NCI-H82 treated with DMSO at 0.1 percent for 48 hours (cell line): ENCODE results near the gene KCNK10.

Experiments used
- DNase-seq: peaks from one replicate; lab custom pipeline; 2025; ENCODE audit not compliant: unreplicated experiment; lab: John Stamatoyannopoulos, UW

Gene KCNK10

DNA sequence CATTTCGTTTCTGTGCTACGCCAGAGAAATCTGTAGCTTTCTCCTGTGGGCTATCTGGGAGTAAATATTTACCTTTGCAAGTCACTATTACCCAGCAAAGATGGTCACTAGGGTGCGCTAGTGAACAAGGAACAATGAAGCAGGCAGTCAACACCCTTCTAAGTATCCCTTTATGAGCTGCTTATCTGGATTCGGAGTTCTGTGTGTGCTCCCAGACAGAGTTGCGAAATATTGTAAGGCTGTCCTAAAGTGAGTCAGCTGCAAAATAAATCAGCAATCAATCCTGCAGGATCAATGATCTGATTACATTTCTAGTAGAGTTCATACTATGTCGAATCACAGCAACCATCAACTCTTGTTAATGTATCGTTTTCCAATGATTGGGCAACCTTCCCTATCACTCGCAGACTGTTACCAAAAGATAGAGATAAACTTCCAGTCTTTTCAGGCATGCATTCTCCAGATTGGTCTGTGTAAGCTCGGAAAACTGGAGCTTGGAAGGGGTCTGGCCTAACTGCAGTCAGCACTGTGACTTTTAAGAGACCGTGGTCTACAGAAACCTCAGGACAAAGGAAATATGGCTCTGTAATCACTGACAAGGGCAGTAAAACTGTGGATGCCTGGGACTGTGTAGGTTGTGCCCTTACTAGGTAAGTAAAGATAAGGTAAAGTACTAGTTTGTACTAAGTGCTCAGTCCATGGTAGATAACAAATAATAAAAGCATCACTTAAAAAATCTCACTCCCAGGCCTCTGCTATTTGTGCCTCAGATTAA is 133.5 kb downstream of the KCNK10 start:
- peak; percentile 65 for DNase-seq

DNA sequence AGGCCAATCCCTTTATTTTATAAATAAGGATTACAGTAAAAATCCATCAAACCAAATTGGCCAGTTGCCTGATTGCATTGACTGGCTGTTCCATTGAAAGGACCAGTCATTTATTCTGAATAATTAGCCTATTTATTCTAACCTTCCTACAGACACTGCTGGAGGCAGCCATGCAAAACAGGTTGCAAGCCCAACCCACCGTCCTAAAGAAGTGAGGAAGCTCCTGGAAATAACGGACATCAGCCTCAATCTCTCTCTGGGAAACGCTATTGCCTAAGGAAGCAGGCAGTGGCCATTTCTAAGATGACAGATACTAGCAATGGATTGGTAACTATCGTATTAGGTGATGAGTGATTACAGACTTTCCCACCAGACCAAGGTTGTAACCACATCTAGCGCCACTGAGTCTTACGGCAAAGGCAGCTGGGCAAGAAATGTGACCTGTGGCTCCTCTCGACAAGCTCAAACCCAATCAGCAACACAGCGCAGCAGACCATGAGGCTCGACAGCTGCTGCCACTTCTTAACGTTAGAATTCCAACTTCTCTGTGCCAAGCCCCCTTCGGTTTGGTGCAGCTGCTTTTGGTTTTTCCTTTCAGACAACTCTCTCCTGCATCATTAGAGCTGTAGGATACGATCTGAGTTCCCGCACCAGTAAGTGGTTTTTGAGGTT is 134.2 kb downstream of the KCNK10 start:
- peak; percentile 65 for DNase-seq

DNA sequence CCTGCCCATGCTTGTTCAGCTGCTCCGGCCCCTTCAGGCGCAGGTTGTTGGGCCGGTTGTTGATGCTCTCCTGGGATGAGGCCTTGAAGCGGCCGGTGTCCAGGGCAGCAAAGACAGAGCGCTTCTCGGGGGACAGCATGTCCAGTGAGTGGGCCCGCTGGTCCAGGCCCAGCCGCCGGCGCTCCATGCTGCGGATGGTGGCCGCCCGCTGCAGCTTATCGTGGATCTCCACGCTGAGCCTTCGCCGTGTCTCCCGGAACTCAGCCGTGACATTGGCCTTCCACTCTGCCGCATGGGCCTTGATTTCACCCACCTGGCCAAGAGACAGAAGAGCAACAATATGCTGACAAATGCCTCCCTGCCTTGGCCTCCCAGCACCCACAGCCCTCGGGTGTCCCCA is 137.2 kb downstream of the KCNK10 start:
- no peak for DNase-seq

DNA sequence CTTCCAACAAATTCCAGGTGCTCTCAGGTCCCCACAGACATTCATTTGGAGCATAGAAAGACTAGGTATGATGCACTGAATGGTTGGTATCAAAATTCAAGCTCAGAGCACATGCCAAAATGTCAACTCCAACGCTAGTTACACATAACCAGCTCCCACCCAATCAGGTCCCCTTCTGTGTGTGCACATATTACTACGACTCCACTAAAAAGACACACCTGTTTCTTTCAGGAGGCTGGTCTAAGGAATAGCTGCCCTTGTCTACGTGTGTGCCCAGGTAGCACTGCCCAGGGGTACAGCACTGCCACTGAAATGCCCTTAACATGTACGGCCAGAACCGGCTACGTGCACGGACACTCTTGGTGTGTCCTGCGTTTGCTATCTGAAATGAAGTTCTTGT is 138.1 kb downstream of the KCNK10 start:
- DNase-seq: no peak

DNA sequence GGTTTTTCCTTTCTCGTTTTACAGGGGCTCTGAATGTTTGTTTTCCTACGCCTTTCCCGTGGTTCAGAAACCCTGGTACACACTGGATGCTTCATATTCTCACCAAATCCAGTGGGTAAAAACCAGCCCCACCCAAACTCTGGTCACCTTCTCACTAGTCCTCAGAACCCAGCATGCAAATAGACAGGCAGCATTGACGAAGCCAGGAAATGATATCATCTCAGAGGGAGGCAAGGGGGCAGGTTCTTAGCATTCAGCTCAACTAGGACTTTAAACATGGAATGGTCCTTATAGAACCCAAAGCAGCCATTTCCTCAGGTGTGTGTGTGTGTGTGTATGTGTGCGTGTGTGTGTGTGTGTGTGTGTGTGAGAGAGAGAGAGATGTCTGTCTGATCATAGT is 142.0 kb downstream of the KCNK10 start:
- DNase-seq: no peak

DNA sequence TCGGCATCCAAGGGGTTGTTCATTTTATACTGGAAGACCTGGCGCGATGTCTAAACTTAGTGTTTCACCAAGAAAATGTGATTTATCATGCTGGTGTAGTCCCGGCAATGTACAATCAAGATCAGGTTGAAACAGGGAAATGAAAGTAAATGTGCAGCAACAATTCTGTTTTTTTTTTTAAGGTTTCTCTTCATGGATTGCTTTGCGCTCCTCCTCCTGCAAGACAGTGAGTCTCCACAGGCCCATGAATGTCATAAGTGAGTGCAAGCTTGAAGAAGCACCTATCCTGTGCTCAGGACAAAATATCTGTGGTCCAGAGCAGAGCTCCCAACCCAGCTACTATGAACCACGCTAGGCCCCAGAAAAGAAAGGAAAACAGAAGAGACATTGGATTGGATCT is 143.4 kb downstream of the KCNK10 start:
- DNase-seq: no peak

DNA sequence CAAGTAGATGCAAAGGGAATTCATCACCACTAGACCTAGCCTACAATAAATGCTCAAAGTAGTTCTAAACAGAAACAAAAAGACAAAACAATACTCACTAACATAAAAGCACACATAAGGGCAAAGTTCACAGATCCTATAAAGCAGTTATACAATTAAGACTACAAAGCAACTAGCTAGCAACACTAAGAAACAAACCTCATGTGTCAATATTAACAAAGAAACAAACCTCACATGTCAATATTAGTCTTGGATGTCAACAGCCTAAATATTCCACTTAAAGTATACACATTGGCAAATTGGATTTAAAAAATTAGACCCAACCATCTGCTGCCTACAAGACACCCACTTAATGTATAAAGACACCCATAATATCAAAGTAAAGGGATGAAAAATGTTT is 152.7 kb downstream of the KCNK10 start:
- no peak for DNase-seq

DNA sequence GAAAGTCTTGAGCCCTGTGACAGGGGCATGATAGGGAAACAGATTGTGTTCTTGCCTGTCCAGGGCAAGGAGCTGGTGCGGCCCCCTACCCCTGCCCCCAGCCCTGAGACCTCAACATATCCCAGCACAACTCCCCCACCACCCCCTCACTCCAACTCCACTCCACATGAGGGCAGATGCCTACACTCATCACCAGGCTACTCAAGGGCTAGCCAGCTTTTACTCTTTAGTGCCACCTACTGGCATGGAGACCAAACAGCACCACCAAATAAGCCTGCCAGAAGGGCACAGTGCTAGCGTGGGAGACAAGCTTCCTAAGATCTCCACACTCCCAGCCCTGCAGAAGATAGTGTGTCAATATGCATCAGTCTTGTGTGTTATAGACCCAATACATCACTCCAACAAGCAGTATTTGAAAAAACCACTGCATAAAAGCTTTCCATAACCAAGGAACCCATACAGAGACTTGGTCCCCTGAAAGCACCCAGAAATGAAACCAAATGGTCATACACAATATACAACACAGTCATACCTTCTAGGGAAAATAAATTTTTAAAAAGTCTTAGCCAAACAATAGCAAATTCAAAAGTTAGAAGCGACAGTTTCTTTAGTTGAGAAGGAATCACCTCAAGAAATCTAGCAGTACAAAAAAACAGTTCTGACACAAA is 154.4 kb downstream of the KCNK10 start:
- no peak for DNase-seq

DNA sequence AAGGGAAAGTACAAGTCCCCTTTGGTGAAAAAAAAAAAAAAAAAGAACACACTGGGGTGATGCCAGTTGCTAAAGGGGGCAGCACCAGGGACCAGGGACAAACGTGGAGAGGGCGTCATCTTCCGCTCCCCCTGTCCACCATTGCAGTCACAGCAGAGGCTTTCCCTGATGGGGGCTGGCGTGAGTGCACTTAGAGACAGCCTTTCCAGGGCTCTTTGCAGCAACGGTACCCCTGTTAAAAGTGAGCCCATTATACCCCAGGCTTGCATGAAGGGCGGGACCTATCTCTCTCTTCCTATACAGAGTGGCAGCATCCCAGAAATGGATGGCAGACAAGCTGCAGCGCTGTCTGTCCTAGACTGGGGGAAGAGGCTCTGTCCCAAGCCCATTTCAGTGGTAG is 155.0 kb downstream of the KCNK10 start:
- DNase-seq: no peak

DNA sequence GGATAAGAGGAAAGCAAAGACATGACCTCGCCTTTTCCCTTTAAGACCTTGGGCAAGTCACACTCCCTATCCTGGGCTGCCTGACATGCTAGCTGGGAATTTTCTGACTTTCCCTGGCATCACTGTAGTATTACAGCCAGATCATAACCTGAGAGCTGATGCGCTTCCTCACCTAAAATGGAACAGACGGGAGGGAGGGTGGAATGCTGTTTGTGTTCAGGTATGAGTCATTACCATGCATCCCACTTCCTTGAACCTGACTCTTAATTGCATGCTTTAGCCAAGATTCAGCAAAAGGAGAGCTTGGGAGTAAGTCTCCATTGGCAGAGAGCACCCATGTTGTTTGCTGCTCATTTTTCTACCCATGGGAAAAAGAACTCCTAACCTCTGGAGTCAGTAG is 156.5 kb downstream of the KCNK10 start:
- DNase-seq: no peak

DNA sequence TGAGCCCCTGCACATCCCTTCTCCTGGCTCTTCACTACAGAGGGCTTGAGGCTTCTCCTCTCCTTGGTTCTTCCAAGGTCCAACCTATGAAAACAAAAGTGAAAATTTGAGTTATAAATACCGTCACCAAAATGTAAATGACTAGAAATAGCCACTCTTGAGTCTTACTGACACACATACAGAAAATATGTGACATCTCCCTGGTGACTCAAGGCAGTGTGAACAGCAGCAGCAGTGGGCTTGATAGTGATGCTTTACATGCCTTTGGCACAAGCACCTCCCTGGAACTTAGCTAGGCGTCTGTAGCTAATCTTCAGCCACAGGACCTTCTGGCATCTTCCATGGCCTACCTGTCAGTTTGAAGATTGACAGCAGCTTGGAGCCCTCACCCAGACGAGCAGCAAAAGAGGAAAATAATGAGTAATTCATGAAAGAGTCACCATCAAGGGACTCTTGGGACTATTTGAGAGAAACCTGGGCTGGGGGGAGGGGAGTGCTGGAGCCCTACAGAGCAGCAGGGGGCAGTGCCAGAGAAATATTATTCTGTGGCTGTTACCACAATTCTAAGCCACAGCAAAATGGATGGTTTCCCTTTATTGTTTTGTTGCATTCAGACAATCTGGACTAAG is 158.0 kb downstream of the KCNK10 start:
- DNase-seq: no peak

DNA sequence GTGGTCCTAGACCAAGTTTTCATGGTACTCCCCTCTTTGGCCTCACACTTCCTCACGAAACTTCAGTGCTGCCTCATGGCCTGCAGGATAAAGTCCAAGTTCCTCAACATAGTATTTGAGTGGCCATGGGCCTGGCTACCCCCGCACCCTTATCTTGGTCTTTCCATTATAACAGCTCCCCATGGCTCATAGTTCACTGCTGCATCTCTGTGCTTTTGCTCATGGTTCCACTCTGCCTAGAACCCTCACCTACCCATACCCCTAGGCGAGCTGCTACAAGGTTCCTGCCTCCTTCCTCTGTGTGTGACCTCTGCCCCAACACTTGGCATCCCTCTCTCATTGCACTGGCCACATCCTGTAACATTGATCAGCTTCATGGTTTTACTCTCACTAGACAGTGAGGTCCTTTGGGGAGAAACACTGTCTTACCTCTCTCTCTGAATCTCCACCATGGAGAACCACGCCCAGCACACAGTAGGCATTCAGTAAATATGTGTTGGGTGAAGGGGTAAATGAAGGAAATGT is 159.3 kb downstream of the KCNK10 start:
- DNase-seq: no peak

DNA sequence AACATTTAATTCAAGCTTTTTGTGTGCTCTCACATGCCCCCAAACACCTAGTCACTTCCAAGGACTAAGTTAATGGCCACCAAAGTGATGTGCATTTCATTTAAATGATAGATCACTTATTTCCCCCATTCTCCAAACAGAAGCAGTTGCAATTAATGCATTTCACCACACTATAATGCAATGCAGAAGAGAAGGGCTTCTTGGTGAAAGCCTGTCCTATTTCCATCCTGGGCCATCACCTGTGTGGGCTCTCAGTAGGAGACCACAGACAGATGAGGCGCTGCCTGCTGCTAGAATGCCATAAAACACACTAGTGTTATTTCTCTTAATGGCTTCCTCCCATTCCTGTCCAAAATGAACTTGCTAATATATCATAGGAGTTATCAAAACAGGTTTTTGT is 166.9 kb downstream of the KCNK10 start:
- DNase-seq: no peak

DNA sequence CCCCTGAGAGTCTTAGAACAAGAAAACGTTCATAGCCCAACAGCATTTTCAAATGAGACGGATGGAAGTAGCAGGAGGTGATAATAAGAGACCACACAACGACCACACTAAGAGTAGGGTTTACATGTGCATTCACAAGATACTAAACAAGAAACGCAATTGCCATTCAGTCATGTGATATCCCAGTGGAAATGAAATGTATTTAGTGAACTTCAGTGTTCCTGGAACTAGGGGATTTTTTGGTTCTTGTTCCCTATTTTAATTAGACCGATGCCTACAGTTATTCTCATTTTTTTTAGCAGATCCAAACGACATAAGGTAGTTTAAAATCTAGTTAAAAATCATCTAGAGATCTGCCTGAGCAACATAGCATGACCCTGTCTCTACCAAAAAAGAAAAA is 168.1 kb downstream of the KCNK10 start:
- DNase-seq: no peak

DNA sequence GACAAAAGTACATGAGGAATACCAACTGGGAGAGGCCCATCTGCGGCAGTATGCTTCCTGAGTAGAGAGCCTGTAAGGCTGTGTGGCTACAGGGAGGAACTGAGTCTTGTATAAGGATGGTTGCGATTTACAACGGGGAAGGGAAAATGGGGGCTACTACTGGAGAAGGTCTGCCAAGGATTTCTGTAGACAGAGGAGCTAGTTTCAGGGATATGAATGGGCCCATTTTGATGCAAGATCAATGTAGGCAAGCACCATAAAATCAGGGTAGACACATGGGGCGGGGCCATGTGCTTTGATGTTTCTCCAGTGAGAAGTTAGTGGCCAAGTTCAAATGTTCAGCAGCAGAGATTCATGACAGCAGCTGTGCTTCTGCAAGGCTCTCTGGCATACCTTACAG is 168.7 kb downstream of the KCNK10 start:
- no peak for DNase-seq

DNA sequence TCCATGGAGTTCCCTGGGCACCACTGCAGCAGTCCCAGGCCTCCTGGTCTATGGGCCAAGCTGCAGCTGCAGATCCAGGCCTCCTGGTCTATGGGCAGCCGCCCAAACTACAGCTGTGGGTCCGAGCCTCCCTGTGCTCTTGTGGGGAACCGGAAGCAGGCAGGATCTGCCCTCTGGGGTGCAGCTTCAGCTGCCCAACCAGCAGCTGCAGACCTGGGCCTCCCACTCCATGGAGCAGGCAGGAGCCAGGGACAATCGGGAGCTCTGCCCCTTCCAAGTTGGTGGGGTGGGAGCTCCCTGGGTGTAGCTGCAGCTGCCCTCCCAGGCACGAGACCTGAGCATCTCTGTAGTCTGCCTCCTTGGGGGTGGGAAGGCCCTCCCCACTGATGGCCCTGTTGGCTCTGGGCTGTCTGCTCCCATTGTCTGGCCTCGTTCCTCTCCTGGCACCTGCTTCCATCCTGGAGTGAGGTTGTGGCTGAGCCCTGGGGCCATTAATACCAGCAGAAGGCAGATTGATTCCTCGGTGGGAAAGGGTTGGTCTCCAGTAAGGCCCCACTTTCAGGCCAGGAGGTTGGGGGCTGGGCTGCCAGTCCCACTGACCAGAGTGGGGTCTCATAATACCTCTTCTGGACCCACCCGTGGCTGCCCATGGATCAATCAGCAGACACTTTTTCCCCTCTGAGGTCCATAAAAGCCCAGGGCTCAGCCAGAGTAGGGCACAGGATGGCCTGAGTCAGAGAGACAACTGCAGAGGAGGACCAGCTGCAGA is 176.0 kb downstream of the KCNK10 start:
- no peak for DNase-seq

DNA sequence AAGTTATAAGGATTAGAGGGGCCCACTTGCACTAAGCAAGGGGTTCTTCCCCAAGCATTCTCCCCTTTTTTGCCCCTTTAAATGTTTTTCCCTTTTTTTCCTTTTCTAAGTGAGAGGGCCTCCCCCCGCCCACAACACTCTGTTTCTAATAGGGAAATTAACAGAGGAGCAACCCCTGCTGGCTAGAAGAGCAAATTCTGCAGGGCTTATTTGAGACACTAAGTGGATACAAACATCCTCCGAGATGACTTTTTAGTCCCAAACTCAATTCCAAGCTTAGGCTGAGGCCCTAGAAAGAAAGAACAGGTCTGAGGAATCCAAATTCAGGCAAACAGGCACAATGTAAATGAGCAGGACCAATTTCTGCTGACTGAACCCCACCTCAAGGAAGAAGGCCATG is 179.3 kb downstream of the KCNK10 start:
- DNase-seq: no peak

DNA sequence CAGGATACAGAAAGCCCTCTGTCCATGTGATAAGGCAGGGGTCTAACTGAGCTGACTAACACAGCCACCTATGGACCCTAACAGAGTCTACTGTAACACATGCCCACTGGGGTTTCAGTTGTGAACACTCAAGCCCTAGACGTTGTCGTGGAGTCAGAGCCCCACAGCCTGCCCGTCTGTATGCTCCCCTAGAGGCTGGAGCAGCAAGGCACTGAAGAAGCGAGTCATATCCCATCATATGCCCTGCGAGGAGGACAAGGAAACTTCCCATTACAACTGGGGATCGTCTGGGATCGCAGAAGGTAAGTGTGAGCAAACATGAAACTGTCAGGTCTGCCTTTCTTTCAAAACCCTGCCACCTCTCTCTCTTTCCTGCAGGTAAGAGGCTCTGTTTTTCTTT is 180.1 kb downstream of the KCNK10 start:
- no peak for DNase-seq

DNA sequence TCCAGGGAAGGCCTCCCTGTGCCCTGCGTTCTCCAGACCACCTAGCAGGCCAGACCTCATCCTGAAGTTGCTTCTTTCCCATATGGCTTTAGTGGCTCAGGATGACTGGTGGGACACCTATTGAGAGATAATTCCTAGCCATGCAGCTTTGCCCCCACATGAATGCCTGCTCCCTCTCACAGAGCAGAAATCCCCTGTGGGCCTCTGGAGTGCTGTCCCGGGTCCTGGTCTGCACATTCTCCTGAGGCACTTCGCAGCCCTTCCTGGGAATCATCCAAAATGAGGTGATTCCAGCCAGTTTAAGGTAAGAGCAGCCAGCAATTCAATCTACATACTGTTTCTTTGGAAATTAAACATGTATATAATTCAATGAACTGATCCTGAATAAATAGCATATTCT is 182.2 kb downstream of the KCNK10 start:
- DNase-seq: no peak

DNA sequence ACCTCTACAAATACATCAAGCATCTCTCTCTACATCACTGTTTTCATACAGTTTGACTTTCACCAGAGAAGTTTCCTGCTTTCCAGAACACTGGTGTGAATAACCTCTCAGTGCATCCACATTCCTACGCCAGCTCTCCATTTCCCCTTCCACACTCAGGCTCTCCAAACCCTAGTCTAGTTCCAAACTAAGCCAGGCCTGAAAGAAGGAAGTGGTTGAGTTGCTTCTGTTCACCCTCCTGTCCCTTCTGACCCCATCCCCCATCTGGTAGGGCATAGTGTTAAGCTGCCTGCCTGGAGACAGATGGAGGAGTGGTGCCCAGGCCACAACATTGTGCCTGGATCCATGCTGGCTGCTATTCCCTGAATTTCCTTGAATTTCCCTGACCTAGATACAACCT is 185.7 kb downstream of the KCNK10 start:
- DNase-seq: no peak
